Endothelial cell of umbilical vein (primary cell): ENCODE data around the gene CTIF. TPM values are rescaled to one million over a fixed set of nuclear protein-coding genes. Genes with fewer than 3 reads are reported as not detected.

Experiments used
- BruUV-seq: library from RNA; stranded (reverse); fragments of 400-500 nt; replicated peaks from 2 replicates; lab custom pipeline; 2021; lab: Mats Ljungman, UMichigan
- CTCF ChIA-PET: fragments of 300-600, 350-600 bp; sonication (Branson Sonifier 250); formaldehyde crosslinking; loops from one replicate; lab custom pipeline; 2021; ENCODE audit warnings: antibody characterized with exemption, inconsistent platforms; lab: Charles Lee
- POLR2A ChIA-PET: fragments of 300-600, 350-600 bp; sonication (Branson Sonifier 250); formaldehyde crosslinking; loops from one replicate; lab custom pipeline; 2021; ENCODE audit warnings: antibody characterized with exemption, inconsistent platforms; lab: Charles Lee
- DNase-seq: peaks from one replicate; pipeline ENCODE4 v3.0.0-alpha.2; 2011; ENCODE audit warnings: low read depth, low spot score
- FAIRE-seq: peaks from 2 replicates; lab custom pipeline; 2011; peaks lifted over from hg19 to GRCh38; lab: Jason Lieb, UNC
- H2AFZ ChIP-seq: 2 replicates; pipeline ENCODE4 v1.6.0; 2012; ENCODE audit warnings: low read depth, low read length, control low read depth, inconsistent platforms
- H3K27ac ChIP-seq: 2 replicates; pipeline ENCODE4 v1.5.1; 2011; ENCODE audit warnings: low read depth, mild to moderate bottlenecking, control low read depth, low read length, moderate library complexity; ENCODE audit not compliant: insufficient read depth
- H3K27me3 ChIP-seq, 2 experiments: 2 replicates each; pipeline versions ENCODE4 v1.6.0 to v1.6.1; 2011; ENCODE audit warnings: low read length in 2 of 2, mixed read lengths in 1 of 2; ENCODE audit not compliant: control insufficient read depth in 2 of 2, insufficient read depth in 2 of 2
- H3K36me3 ChIP-seq, 2 experiments: 2 replicates in 1 of 2; 3 replicates in 1 of 2; pipeline ENCODE4 v1.5.1; 2011; ENCODE audit warnings: low read length in 2 of 2, mild to moderate bottlenecking in 1 of 2, moderate library complexity in 1 of 2; ENCODE audit not compliant: control insufficient read depth in 2 of 2, insufficient read depth in 2 of 2; ENCODE audit errors: extremely low read depth in 1 of 2
- H3K4me1 ChIP-seq: 3 replicates; pipeline ENCODE4 v1.5.1; 2011; ENCODE audit warnings: mild to moderate bottlenecking, low read length; ENCODE audit not compliant: control insufficient read depth, insufficient read depth; ENCODE audit errors: extremely low read depth
- H3K4me2 ChIP-seq: 2 replicates; pipeline ENCODE4 v1.6.1; 2011; ENCODE audit warnings: low read length, control low read depth, mixed read lengths; ENCODE audit not compliant: insufficient read depth
- H3K4me3 ChIP-seq, 3 experiments: fragments of 200-600 bp in 1 of 3; sonication (generic), shearing (Covaris generic) in 1 of 3; replicated peaks in 1 of 3; 2 replicates each; pipeline ENCODE4 v1.5.1; 2011 to 2016; ENCODE audit warnings: control low read depth in 3 of 3, low read length in 3 of 3, mild to moderate bottlenecking in 2 of 3, inconsistent platforms in 1 of 3, low read depth in 1 of 3, moderate library complexity in 1 of 3; ENCODE audit not compliant: insufficient read depth in 1 of 3
- H3K79me2 ChIP-seq: 2 replicates; pipeline ENCODE4 v1.6.0; 2012; ENCODE audit warnings: low read length, inconsistent platforms; ENCODE audit not compliant: control insufficient read depth, insufficient read depth
- H3K9ac ChIP-seq: replicated peaks from 2 replicates; pipeline ENCODE3; 2011; ENCODE audit warnings: low read length, control low read depth; ENCODE audit not compliant: insufficient read depth; ENCODE audit errors: extremely low read depth
- H3K9me1 ChIP-seq: replicated peaks from 3 replicates; pipeline ENCODE4 v1.6.0; 2011; ENCODE audit warnings: mild to moderate bottlenecking, low read length; ENCODE audit not compliant: control insufficient read depth, insufficient read depth; ENCODE audit errors: extremely low read depth
- H3K9me3 ChIP-seq: replicated peaks from 2 replicates; pipeline ENCODE4 v1.5.1; 2012; ENCODE audit warnings: low read length, inconsistent platforms; ENCODE audit not compliant: control insufficient read depth, insufficient read depth
- H4K20me1 ChIP-seq: replicated peaks from 2 replicates; pipeline ENCODE3; 2011; ENCODE audit warnings: mild to moderate bottlenecking, low read length; ENCODE audit not compliant: control insufficient read depth, insufficient read depth; ENCODE audit errors: extremely low read depth
- EZH2 ChIP-seq: IDR thresholded peaks from 2 replicates; pipeline ENCODE4 v1.6.1; 2012; ENCODE audit warnings: borderline replicate concordance, low read depth, mild to moderate bottlenecking, moderate library complexity, low read length, inconsistent platforms; ENCODE audit not compliant: severe bottlenecking
- GATA2 ChIP-seq: IDR thresholded peaks from 2 replicates; pipeline ENCODE4 v1.7.0; 2011; ENCODE audit warnings: low read depth, mild to moderate bottlenecking, moderate library complexity, mixed read lengths, low read length; ENCODE audit not compliant: insufficient read length, insufficient read depth
- POLR2A ChIP-seq: IDR thresholded peaks from 2 replicates; pipeline ENCODE4 v1.6.1; 2012; ENCODE audit warnings: low read depth, mild to moderate bottlenecking, control low read depth, low read length
- POLR2AphosphoS5 ChIP-seq: IDR thresholded peaks from 2 replicates; pipeline ENCODE4 v1.6.1; 2012; ENCODE audit warnings: low read depth, mild to moderate bottlenecking, control low read depth, low read length, moderate library complexity; ENCODE audit not compliant: insufficient read depth
- dilution Hi-C: fragments of 300-500 bp; cut with MboI; formaldehyde crosslinking; loops from one replicate; pipeline ENCODE4 v1.15.0; 2019; ENCODE audit warnings: low sequenced_read_pairs; ENCODE audit not compliant: extremely low pct_ligation_motif_present
- intact Hi-C: fragments of 100-400 bp; cut with micrococcal nuclease; formaldehyde crosslinking; loops from one replicate; pipeline ENCODE4 v1.10.0; 2022
- polyA plus RNA-seq, 4 experiments: library from polyadenylated mRNA; depleted of rRNA in 3 of 4; stranded (reverse) in 3 of 4; unstranded in 1 of 4; fragments of >200 nt; gene quantifications; 2 replicates each; pipeline versions ENCODE4 v1.2.1 to v1.2.3, GENCODE V29; 2011 to 2012; ENCODE audit warnings: missing spikeins in 1 of 4
- total RNA-seq: library from RNA; stranded (reverse); gene quantifications from 2 replicates; pipeline ENCODE4 v1.2.3, GENCODE V29; 2021
- TF ChIP-seq, protein P1 (sequence below), 2 donors: IDR thresholded peaks; 1 replicate in 1 of 2; 2 replicates in 1 of 2; pipeline ENCODE4 v1.5.1; 2011; ENCODE audit warnings: low read length in 2 of 2, mild to moderate bottlenecking in 2 of 2, moderate library complexity in 2 of 2, control low read depth in 1 of 2, inconsistent platforms in 1 of 2, low read depth in 1 of 2; ENCODE audit not compliant: insufficient read depth in 1 of 2; ENCODE audit errors: extremely low read depth in 1 of 2
- TF ChIP-seq, protein P2 (sequence below): IDR thresholded peaks from 2 replicates; pipeline ENCODE4 v1.6.1; 2011; ENCODE audit not compliant: insufficient read depth, insufficient read length

Gene CTIF
- total and polyA plus RNA-seq, 2 donors (not counting 3 experiments of a cell fraction or from before 2014, with no cell fraction given): 20.9 to 57.7 TPM

DNA sequence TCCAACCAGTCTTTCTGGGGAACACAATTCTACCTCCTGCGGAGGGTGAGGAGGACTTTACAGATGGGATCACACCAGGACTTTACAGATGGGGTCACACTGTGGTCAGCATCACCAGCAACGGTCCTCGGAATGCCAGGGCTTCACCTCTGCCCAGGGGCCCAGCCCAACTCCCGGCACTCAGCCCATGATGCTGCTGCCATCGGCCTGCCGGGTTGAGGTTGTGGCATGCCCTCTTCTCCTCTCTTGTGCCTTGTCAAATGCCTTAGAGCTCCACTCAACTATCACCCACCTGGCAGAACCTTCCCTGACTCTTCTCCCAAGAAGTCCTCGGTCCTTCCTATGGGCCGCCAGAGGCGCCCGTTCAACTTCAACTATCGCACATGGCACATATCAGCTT is 166.7 kb downstream of the CTIF start:
- H2AFZ ChIP-seq: no peak overlapping the region
- ChIA-PET CTCF (no interaction called here), POLR2A (no interaction called here)
- FAIRE-seq (no peak), DNase-seq (no peak)
- H3K4me3 ChIP-seq: no peak overlapping the region
- H4K20me1 ChIP-seq: no peaks in the 10 kb centered on the region
- no TSS peak for BruUV-seq
- no peaks in the 10 kb centered on the region for H3K9me1 ChIP-seq
- H3K9me3 ChIP-seq: no peaks in the 10 kb centered on the region
- H3K79me2 ChIP-seq: no peaks in the 10 kb centered on the region
- no peak overlapping the region for H3K9ac ChIP-seq
- intact Hi-C loops: no loop called here
- peaks cover 0 to 3% of the 10 kb centered on the region in 2 experiments for H3K36me3 ChIP-seq
- no peak overlapping the region for H3K27ac ChIP-seq
- H3K27me3 ChIP-seq: no peaks in the 10 kb centered on the region
- TF ChIP-seq, protein P1, sequence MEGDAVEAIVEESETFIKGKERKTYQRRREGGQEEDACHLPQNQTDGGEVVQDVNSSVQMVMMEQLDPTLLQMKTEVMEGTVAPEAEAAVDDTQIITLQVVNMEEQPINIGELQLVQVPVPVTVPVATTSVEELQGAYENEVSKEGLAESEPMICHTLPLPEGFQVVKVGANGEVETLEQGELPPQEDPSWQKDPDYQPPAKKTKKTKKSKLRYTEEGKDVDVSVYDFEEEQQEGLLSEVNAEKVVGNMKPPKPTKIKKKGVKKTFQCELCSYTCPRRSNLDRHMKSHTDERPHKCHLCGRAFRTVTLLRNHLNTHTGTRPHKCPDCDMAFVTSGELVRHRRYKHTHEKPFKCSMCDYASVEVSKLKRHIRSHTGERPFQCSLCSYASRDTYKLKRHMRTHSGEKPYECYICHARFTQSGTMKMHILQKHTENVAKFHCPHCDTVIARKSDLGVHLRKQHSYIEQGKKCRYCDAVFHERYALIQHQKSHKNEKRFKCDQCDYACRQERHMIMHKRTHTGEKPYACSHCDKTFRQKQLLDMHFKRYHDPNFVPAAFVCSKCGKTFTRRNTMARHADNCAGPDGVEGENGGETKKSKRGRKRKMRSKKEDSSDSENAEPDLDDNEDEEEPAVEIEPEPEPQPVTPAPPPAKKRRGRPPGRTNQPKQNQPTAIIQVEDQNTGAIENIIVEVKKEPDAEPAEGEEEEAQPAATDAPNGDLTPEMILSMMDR (IDR thresholded peaks at IDR 0.05; ENCODE audit: extremely low read depth in 1 of 2, insufficient read depth in 1 of 2, low read depth in 1 of 2, low read length in 2 of 2): no peak
- no peak for TF ChIP-seq POLR2A
- TF ChIP-seq, protein P2, sequence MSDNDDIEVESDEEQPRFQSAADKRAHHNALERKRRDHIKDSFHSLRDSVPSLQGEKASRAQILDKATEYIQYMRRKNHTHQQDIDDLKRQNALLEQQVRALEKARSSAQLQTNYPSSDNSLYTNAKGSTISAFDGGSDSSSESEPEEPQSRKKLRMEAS: no peak
- no peak for TF ChIP-seq GATA2
- no peak for TF ChIP-seq EZH2
- TF ChIP-seq POLR2AphosphoS5: no peak
- dilution Hi-C loops: no loop called here
- no peak overlapping the region for H3K4me2 ChIP-seq
- peaks cover 19% of the 10 kb centered on the region for H3K4me1 ChIP-seq
